Panc1 (cell line): ENCODE data around the gene CACNG3. TPM values are rescaled to one million over a fixed set of nuclear protein-coding genes. Genes with fewer than 3 reads are reported as not detected.

Experiments
- ATAC-seq: fragments of 200-7000 bp; cut with Tn5 transposase; 2 replicates; pipeline ENCODE4 v1.9.1; 2020; ENCODE audit warnings: mild to moderate bottlenecking, moderate library complexity
- BruUV-seq: library from RNA; stranded (reverse); fragments of 400-500 nt; replicated peaks from 2 replicates; lab custom pipeline; 2021; lab: Mats Ljungman, UMichigan
- CTCF ChIA-PET: fragments of 300-600 bp; sonication (Branson Sonifier 250); formaldehyde crosslinking; loops from one replicate; lab custom pipeline; 2022; ENCODE audit warnings: antibody characterized with exemption; lab: Charles Lee
- POLR2A ChIA-PET: fragments of 300-600 bp; sonication (Branson Sonifier 250); formaldehyde crosslinking; loops from one replicate; lab custom pipeline; 2022; ENCODE audit warnings: antibody characterized with exemption; lab: Charles Lee
- DNase-seq: peaks from one replicate; pipeline ENCODE4 v3.0.0-alpha.2; 2010; ENCODE audit warnings: low read depth, low spot score
- H3K27ac ChIP-seq: 2 replicates; pipeline ENCODE4 v1.5.1; 2011; ENCODE audit warnings: mild to moderate bottlenecking, low read length, inconsistent platforms
- H3K27me3 ChIP-seq: fragments of 200-500 bp; sonication (Bioruptor generic); 2 replicates; pipeline ENCODE4 v1.6.0; 2014; ENCODE audit warnings: low read length, inconsistent platforms; ENCODE audit not compliant: control insufficient read depth, insufficient read depth
- H3K36me3 ChIP-seq: fragments of 200-500 bp; sonication (Bioruptor generic); 2 replicates; pipeline ENCODE4 v1.5.1; 2014; ENCODE audit warnings: inconsistent platforms, mild to moderate bottlenecking, low read length, moderate library complexity; ENCODE audit not compliant: control insufficient read depth, insufficient read depth
- H3K4me1 ChIP-seq: 2 replicates; pipeline ENCODE4 v1.5.1; 2011; ENCODE audit warnings: inconsistent platforms, mild to moderate bottlenecking, low read length, moderate library complexity; ENCODE audit not compliant: control insufficient read depth, insufficient read depth
- H3K4me3 ChIP-seq, 2 experiments: 2 replicates each; pipeline ENCODE4 v1.5.1; 2011 to 2012; ENCODE audit warnings: low read depth in 2 of 2, low read length in 2 of 2, mild to moderate bottlenecking in 2 of 2, inconsistent platforms in 1 of 2, moderate library complexity in 1 of 2
- H3K9me3 ChIP-seq: fragments of 200-500 bp; sonication (Bioruptor generic); 2 replicates; pipeline ENCODE4 v1.5.1; 2014; ENCODE audit warnings: low read depth, mild to moderate bottlenecking, inconsistent platforms, low read length, moderate library complexity; ENCODE audit not compliant: control insufficient read depth, insufficient read depth
- CTCF ChIP-seq: fragments of 450-650 bp; IDR thresholded peaks from 2 replicates; pipeline ENCODE4 v1.5.1; 2017; ENCODE audit warnings: mild to moderate bottlenecking
- POLR2AphosphoS5 ChIP-seq: IDR thresholded peaks from 2 replicates; pipeline ENCODE4 v1.6.1; 2012; ENCODE audit warnings: mild to moderate bottlenecking, low read depth, low read length, moderate library complexity
- REST ChIP-seq, 2 experiments: IDR thresholded peaks; 2 replicates each; pipeline ENCODE4 v1.6.1; 2011 to 2012; ENCODE audit warnings: low read depth in 2 of 2, control low read depth in 1 of 2, low read length in 1 of 2, mild to moderate bottlenecking in 1 of 2, moderate library complexity in 1 of 2; ENCODE audit not compliant: insufficient read depth in 1 of 2
- SIN3A ChIP-seq: IDR thresholded peaks from 2 replicates; pipeline ENCODE4 v1.6.1; 2012; ENCODE audit warnings: low read depth, mild to moderate bottlenecking, low read length, moderate library complexity, borderline replicate concordance; ENCODE audit not compliant: insufficient read depth
- TCF7L2 ChIP-seq: IDR thresholded peaks from 2 replicates; pipeline ENCODE4 v1.6.1; 2011; ENCODE audit warnings: mild to moderate bottlenecking, low read depth, low read length, inconsistent platforms
- in situ Hi-C: cut with HindIII; loops from 2 replicates; pipeline ENCODE4 v1.10.0; 2016; ENCODE audit warnings: low sequenced_read_pairs, low pct_unique_long_range_greater_than_20kb
- intact Hi-C: fragments of 100-400 bp; cut with micrococcal nuclease; formaldehyde crosslinking; loops from one replicate; pipeline ENCODE4 v1.10.0; 2022; ENCODE audit not compliant: unreplicated experiment
- total RNA-seq: library from RNA; stranded (reverse); gene quantifications from one replicate; pipeline ENCODE4 v1.2.1, GENCODE V29; 2021; ENCODE audit not compliant: unreplicated experiment

CACNG3 gene
- total RNA-seq, 1 experiment from 2014 or later: not detected

- ATAC-seq (no peak), DNase-seq (no peak)
- in situ Hi-C loops: no loop called here
- Histone ChIP-seq H3K9me3 (no peaks in the 10 kb centered on the region), H3K36me3 (no peaks in the 10 kb centered on the region), H3K4me3 (no peak overlapping the region), H3K27me3 (no peaks in the 10 kb centered on the region), H3K4me1 (no peaks in the 10 kb centered on the region), H3K27ac (no peak overlapping the region)
- intact Hi-C loops: no loop called here
- ChIA-PET POLR2A (no interaction called here), CTCF (no interaction called here)
- BruUV-seq: no TSS peak
- TF ChIP-seq CTCF: no peak
- TF ChIP-seq REST (IDR thresholded peaks at IDR 0.05; ENCODE audit: insufficient read depth in 1 of 2, low read depth in 2 of 2, low read length in 1 of 2): no peak
- TF ChIP-seq POLR2AphosphoS5: no peak
- TF ChIP-seq TCF7L2: no peak
- no peak for TF ChIP-seq SIN3A
Measured at GRCh38 chr16:24328835-24329452, 72.8 kb downstream of the CACNG3 start.

- in situ Hi-C loops (no loop called here), intact Hi-C loops (no loop called here)
- TF ChIP-seq SIN3A (no peak), TCF7L2 (no peak), REST (IDR thresholded peaks at IDR 0.05; ENCODE audit: insufficient read depth in 1 of 2, low read depth in 2 of 2, low read length in 1 of 2) (no peak), POLR2AphosphoS5 (no peak), CTCF (no peak)
- Histone ChIP-seq H3K27me3 (no peaks in the 10 kb centered on the region), H3K36me3 (no peaks in the 10 kb centered on the region), H3K4me1 (no peaks in the 10 kb centered on the region), H3K9me3 (no peaks in the 10 kb centered on the region), H3K4me3 (no peak overlapping the region), H3K27ac (no peak overlapping the region)
- CTCF ChIA-PET: interaction anchor here (0.7 kb wide), 1 partner anchor 262 kb away, joined by 4 read pairs; no protein-coding TSS in a partner anchor
- ATAC-seq: no peak
- no peak for DNase-seq
- no TSS peak for BruUV-seq
- POLR2A ChIA-PET: no interaction called here
Measured at GRCh38 chr16:24332178-24332577, 76.0 kb downstream of the CACNG3 start.
